NCI-H2029 treated with DMSO at 0.1 percent for 48 hours (cell line): ENCODE results near the gene PAFAH1B2.
"Not testable (repeated sequence)": the region's sequence is repeated elsewhere in the genome, so short reads cannot be mapped to it uniquely, and the experiment has no call there.

ENCODE experiments used
- DNase-seq: peaks from one replicate; lab custom pipeline; 2025; lab: John Stamatoyannopoulos, UW

PAFAH1B2 gene, protein sequence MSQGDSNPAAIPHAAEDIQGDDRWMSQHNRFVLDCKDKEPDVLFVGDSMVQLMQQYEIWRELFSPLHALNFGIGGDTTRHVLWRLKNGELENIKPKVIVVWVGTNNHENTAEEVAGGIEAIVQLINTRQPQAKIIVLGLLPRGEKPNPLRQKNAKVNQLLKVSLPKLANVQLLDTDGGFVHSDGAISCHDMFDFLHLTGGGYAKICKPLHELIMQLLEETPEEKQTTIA

GRCh38 chr11:117143871-117144476 lies at the start of gene PAFAH1B2:
TSS of gene PAFAH1B2 (plus strand) at chr11:117144287. CDS start at chr11:117152448, 8,161 bp downstream.
- DNase-seq, result peak; percentile 81

- DNase-seq, result no peak
These were observed 49.3 kb upstream of the PAFAH1B2 start for GRCh38 chr11:117094776-117095175.

GRCh38 chr11:117095284-117096161 lies 48.6 kb upstream of the PAFAH1B2 start:
- no peak for DNase-seq

DNA sequence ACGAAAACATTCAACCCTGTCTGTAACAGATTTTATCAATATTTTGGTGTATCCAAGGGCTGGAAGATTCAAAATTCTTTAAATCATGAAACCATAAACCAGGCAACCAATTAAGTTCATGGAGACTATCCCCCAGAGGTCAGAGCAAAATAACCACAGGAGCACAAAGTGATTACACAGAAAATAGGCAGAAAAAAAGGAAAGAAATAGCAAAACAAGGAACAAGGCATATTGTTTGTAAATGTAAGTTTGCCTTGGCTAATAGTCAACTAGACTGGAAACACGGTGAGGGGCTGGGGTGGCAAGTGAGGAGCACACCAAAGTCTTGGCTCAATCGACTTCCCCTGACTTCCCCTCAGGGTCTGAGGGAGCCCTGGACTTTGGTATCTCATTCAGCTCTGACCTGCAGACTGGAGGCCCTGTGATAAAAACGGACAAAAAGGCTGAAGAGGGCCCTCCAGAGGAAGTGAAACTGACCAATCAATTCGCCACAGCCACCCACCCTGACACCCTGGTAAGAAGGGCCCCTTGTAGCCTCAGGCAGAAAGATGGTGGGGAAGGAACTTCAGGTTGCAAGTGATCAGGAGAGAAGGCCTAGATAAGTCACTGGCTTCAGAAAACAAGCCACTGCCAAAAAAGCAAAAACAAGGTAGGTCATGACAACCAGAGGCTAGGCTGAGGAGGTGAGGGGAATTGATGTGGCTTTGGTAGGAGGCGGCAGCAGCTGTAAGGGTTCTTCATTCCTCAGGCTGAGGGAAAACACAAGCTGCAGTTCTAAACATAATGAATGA lies 47.7 kb upstream of the PAFAH1B2 start:
- no peak for DNase-seq

GRCh38 chr11:117097014-117097388 lies 47.1 kb upstream of the PAFAH1B2 start:
- no peak for DNase-seq

DNA sequence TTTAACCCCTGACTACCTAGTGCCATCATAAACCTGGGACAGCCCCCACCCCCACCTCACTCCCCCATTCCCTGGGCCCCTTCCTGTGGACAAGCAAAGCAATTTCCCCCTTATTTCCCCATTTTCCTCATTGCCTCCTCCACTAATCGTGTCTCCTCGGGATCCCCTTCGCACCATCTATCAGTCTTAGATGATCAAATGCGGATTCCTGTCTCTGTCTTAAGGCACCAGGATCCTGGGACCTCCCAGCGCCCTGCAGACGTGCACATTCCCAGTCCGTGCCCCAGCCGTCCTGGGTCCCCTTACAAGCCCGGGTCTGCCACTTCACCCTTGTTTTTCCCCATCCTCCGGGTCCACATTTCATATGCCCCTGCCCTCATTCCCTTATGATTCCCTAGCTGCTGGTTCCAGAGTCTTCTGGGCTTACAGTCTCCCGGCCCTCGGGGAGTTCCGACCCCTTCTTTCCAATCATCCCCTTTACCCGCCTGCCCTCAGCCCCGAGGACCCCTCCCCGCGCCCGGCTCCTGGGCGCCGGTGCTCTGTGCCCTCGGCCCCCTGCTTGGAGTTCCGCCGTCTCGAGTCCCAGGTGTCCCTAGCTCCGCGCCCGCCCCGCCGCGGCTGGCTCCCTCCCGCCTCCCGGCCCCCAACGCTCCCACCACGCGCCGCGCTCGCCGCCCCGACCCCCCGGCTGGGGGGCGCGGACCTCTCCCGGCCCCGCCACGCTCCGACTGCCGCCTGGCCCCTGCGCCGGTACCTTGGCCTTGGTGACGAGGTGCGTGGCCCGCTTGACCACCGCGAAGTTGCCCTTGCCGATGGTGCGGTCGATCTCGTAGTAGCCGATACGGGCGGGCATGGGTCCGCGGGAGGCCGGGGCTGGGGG lies 46.5 kb upstream of the PAFAH1B2 start:
- DNase-seq, result peak; percentile 26

DNA sequence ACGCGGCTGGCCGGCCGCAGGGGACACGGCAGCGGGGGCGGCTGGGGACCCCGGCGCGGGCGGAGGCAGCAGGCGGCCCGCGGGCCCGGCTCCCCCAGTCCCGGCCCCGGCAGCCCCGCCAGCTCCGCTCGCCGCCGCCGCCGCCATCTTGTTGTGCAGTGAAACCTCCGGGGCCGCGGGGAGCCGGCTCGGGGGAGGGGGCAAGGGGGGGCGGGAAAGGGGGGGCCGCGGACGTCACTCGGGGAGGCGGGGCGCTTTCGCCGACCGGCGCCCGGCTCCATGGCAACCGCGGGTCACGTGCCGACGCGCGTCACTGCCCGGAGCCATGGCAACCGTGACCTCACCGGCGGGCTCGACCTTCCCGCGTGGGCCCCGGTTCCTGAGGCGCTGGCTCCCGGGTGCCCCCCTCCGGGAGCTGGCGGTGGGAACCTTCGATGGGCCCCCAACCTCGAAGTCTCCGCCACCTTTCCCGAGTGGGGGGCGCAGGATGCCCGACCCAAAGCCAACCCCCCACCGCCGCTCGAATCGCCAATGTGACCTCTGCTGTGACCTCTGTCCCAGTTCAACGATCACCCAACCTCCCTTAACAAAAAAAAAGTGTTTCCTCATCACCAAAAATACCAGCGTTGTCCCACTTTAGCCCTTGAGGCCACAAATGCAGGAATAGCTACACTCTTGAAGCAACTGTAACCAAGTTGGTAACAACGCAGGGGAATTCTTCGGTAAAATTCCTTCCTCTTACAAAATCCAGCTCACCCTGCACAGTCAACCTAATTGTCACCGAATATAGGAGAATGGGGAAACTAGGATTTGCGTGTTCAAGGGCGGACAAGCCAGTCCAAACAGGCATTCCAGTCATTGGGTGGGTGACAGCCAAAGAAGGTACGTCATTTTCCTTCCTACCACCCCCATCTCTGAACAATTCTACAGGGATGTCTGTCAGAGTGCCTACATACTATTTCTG lies 45.5 kb upstream of the PAFAH1B2 start, which contains the start of gene SIK3:
SIK3 (minus strand) TSS at position 160 of the 964 bp plus-strand sequence; CDS start at position 147, 13 bp downstream.
- peak; percentile 66 for DNase-seq

DNA sequence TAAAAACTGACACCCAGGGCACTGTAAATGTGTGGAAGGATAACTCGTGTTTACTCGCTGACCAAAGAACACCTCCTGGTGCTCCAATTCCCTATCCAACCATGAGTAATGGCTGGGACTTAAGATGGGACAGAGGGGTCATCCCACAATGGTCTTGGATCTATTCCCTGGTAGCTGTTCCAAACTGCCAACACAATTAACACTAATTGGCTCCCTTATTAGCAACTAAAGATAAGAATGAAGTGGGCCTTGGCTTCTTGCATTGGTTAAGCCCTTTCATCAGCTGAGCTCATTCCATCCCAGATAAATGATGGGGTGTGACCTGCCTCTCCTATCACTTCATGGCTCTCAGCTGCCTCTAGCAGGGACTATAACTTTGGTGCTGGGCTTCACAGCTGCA lies 44.4 kb upstream of the PAFAH1B2 start:
- no peak for DNase-seq

DNA sequence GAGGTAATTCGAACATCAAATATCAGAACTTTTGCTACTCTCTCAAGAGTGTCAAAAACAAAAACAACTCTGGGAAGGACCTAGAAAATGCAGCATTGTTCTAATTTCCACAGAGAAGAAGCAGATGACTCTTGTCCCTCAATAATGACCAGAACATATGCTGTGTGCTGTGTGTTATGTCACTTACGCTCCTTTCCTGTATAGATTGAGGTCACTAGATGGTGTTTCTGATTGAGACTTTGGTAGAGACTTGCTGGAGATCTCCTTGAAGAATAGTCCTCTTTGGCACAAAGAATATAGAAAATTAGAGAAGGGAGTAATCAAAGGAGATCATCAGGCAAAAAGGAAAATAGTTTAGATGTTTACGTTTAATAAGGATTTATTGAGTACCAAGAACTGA lies 43.5 kb upstream of the PAFAH1B2 start:
- DNase-seq, result no peak

DNA sequence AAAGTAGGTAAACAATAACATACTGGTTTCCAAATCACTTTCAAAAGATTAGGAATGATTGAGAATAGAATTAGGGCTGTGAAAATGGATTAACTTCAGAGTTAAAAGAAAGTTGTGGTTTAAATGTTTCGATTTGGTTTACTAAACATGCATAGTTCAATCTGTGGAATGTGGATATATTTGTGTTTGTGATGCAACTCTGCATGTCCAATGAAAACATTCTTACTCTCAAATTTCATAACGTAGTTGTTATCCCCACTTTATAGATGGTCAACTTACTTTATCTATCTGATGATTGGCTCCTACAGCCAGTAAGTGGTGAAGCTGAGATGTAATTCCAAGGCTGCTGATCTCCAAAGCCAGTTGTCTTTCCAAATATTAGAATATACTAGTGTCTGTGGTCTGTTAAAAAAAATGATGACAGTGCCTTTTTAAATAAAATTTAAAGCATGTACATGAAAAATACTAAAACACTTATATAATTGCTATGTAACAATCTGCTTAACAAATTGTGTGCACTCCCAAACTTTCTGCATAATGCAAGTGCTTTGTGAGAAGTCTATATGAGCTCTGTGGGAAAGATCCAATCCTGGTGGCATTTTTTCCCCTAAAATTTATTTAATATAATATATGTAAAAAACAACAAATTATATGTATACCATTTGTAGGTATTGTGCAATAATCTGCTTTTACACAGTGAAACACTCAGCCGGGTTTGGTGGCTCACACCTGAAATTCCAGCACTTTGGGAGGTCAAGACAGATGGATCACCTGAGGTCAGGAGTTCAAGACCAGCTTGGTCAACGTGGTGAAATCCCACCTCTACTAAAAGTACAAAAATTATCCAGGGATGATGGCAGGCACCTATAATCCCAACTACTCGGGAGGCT lies 36.1 kb upstream of the PAFAH1B2 start:
- DNase-seq, result no peak

GRCh38 chr11:117110294-117110950 lies 33.7 kb upstream of the PAFAH1B2 start:
- DNase-seq, result no peak

DNA sequence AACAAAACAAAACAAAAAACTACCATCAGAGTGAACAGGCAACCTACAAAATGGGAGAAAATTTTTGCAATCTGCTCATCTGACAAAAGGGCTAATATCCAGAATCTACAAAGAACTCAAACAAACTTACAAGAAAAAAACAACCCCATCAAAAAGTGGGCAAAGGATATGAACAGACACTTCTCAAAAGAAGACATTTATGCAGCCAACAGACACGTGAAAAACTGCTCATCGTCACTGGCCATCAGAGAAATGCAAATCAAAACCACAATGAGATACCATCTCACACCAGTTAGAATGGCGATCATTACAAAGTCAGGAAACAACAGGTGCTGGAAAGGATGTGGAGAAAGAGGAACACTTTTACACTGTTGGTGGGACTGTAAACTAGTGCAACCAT lies 31.6 kb upstream of the PAFAH1B2 start:
- not testable (repeated sequence) for DNase-seq

DNA sequence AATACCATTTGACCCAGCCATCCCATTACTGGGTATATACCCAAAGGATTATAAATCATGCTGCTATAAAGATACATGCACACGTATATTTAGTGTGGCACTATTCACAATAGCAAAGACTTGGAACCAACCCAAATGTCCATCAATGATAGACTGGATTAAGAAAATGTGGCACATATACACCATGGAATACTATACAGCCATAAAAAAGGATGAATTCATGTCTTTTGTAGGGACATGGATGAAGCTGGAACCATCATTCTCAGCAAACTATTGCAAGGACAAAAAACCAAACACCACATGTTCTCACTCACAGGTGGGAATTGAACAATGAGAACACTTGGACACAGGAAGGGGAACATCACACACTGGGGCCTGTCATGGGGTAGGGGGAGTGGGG lies 31.1 kb upstream of the PAFAH1B2 start:
- not testable (repeated sequence) for DNase-seq

DNA sequence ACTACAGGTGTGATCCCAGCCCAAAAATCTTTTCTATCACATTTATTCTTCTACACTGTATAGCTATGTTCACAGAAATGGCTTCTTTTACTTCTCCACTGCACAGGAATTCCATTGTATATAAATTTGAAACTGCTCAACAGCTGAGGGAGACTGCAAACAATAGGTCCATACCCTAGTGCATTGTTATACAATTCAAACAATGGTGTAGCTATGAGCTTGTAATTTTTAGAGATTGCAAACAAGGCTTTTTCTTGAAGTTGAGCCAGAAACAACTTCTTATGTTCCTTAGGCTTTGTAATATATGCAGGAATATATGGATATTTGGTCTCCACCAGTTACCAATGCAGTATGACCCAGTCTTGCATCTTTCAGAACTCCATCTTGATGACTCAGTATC lies 26.4 kb upstream of the PAFAH1B2 start:
- DNase-seq, result no peak

DNA sequence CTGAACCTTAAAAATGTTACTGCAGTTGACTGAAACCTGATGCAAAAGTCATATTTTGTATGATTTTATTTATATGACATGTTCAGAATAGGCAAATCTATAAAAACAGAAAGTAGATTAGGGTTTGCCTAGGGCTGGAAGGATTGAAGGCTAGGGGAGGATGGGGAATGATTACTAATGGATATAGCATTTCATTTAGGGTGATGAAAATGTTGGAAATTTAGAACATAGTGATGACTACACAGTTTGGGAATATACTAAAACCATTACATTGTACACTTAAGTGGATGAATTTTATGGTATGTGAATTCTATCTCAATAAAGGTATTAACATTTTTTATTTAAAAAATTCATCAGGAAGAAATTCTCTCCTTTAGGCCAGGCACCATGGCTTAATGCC lies 22.9 kb upstream of the PAFAH1B2 start:
- no peak for DNase-seq

DNA sequence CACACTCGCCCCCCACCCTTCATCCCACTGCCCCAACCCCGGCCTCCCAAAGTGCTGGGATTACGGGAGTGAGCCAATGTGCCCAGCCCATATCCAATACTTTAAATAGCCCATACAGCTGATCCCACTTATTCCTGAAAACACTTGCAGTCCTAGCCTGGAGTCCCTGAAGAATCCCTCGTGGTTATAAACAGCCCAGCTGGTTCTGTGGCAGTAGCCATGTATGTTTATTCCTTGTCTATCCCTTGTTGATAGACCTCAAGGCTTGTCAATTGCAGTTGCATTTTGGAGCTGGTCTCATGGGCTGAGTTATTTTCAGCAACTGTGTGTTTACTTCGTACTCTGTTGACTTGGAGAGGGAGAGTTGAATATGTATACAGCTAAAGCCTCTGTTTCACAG lies 21.5 kb upstream of the PAFAH1B2 start:
- DNase-seq, result no peak

DNA sequence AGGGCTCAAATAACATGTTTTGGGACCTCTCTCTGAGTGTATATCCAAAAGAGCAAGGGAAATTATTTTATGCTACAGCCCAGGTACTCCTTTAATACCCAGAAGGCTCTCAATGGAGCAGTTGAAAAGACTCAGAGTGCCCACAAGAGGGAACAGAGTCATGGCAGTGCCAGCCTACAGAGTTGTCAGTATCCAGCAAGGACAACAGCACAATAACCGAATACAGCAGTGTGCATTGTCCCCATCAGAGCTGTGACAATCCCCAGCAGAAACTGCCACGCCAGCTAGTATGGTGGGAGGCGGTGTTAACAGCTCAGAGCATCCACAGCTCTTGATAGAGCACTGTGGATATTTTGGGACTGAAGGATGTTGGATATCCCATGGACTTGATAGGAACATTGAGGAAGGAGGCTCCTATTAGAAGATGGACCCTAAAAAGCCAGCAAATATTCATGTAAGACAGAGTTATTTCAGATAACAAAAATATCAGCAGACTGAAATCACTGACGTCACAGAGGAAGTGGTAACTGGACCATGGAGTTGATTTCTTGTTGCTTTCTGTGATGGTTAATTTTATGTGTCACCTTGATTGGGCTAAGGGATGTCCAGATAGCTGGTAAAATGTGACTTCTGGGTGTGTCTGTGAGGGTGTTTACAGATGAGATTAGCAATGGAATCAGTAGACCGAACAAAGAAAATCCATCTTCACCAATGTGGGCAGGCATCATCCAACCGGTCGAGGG lies 17.7 kb upstream of the PAFAH1B2 start:
- DNase-seq, result no peak
